Omental fat pad (tissue), 4 donors: ENCODE measurements around the gene ZNF862. TPM values are rescaled to one million over a fixed set of nuclear protein-coding genes. Genes with fewer than 3 reads are reported as not detected.

Experiments used
- ATAC-seq: fragments of 150-250 bp; one replicate; pipeline ENCODE4 v1.9.1; 2016; ENCODE audit warnings: mild to moderate bottlenecking, moderate library complexity; ENCODE audit not compliant: low FRiP score
- DNase-seq: peaks from one replicate; pipeline ENCODE4 v3.0.0-alpha.2; 2019; ENCODE audit warnings: low spot score
- total RNA-seq, 4 donors: library from RNA; depleted of rRNA; stranded (reverse); fragments of >200 nt; gene quantifications; one replicate each; pipeline ENCODE4 v1.1.0, GENCODE V29; 2016
- TF ChIP-seq, protein P1 (sequence below), 3 donors: fragments of 450-650 bp; IDR thresholded peaks; one replicate each; pipeline ENCODE4 v1.5.1; 2016 to 2017; ENCODE audit warnings: antibody characterized with exemption in 3 of 3, mild to moderate bottlenecking in 3 of 3, moderate library complexity in 2 of 3

The ZNF862 gene
- total RNA-seq, 4 donors from 2014 or later = 4.4 to 20.6 (median 10.4) TPM

DNA sequence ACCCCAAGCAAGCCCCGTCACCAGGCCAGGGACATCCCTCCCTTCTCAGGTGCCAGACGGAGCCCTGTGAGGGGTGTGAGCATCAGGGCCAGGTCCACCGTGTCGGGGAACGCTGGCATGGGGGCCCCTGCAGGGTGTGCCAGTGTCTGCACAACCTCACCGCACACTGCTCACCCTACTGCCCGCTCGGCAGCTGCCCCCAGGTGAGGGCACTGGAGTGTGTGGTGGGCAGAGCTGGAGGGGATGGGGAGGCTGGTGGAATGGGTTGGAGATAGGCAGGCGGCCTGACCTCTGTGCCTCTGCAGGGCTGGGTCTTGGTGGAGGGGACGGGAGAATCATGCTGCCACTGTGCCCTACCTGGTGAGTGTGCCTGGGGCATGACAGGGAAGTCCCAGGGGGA is 44.9 kb upstream of the ZNF862 start:
- TF ChIP-seq, protein P1, sequence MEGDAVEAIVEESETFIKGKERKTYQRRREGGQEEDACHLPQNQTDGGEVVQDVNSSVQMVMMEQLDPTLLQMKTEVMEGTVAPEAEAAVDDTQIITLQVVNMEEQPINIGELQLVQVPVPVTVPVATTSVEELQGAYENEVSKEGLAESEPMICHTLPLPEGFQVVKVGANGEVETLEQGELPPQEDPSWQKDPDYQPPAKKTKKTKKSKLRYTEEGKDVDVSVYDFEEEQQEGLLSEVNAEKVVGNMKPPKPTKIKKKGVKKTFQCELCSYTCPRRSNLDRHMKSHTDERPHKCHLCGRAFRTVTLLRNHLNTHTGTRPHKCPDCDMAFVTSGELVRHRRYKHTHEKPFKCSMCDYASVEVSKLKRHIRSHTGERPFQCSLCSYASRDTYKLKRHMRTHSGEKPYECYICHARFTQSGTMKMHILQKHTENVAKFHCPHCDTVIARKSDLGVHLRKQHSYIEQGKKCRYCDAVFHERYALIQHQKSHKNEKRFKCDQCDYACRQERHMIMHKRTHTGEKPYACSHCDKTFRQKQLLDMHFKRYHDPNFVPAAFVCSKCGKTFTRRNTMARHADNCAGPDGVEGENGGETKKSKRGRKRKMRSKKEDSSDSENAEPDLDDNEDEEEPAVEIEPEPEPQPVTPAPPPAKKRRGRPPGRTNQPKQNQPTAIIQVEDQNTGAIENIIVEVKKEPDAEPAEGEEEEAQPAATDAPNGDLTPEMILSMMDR (IDR thresholded peaks at IDR 0.05) = no peak
- DNase-seq = no peak
- ATAC-seq = no peak

DNA sequence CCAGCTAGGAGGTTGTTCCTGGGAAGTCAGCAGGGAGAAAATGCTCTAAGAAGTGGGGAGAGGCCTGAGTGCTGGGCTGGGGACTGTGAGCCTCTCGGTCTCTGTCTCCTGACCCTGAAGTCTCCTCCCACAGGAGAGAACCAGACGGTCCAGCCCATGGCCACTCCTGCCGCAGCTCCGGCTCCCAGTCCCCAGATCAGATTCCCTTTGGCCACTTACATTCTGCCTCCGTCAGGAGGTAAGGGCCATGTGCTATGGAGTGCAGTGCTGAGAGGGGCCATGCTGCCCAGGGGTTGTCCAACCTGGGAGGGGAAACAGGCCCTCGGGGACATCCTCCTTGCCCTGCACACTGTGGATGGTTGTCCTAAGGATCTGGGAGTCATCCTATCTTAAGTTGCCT is 43.5 kb upstream of the ZNF862 start:
- TF ChIP-seq, protein P1 (IDR thresholded peaks at IDR 0.05) = no peak
- ATAC-seq (no peak), DNase-seq (no peak)

DNA sequence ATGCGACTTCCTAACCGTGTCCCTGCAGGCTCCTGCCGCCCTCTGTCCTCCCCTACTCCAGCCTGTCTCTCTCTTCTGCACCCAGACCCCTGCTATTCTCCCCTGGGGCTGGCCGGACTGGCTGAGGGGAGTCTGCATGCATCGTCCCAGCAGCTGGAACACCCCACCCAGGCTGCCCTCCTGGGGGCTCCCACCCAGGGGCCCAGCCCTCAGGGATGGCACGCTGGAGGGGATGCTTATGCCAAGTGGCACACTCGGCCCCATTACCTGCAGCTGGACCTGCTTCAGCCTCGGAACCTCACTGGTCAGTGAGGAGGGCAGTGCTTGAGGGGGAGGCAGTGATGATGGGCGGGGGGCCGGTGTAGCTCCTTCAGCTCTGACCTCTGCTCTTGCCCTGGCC is 43.0 kb upstream of the ZNF862 start:
- DNase-seq (no peak), ATAC-seq (no peak)
- TF ChIP-seq, protein P1 (IDR thresholded peaks at IDR 0.05) = no peak

DNA sequence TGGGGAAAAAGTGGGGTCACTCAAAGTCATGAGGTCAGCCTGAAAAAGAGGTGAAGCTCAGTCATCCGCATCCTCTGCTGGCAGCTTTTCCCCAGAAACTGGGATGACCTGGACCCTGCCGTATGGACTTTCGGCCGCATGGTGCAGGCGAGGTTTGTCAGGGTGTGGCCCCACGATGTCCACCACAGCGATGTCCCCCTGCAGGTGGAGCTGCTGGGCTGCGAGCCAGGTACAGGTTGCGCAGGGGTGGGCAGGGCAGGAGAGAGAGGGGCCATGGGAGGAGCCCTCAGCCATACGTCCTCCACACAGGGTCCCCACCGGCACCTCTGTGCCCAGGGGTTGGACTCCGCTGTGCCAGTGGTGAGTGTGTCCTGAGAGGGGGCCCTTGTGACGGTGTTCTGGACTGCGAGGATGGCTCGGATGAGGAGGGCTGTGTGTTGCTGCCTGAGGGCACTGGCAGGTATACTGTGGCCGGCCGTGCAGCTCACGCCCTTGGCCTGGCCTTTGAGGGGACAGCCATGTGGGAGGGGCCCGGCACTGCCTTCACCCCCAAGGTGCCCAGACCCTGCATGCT is 41.8 kb upstream of the ZNF862 start:
- DNase-seq (no peak), ATAC-seq (no peak)
- TF ChIP-seq, protein P1 (IDR thresholded peaks at IDR 0.05) = no peak

DNA sequence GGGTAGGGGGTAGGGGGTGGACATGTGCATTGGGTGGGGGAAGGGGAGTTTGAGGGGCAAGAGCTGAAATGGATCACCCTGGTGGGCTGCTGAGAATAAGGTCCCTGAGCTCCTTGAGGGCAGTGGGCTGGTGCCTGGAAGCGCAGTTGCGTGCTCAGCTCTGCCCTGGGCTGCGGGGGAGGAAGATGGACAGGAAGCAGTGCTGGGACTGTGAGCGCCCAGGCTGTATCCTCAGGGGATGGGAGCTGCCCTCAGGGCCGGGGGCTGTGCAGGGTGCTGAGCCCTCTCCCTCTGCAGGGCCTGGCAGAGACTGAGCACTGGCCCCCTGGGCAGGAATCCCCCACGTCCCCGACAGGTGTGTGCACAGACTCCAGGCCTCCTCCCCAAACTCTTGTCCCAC is 40.4 kb upstream of the ZNF862 start:
- no peak for ATAC-seq
- no peak for DNase-seq
- TF ChIP-seq, protein P1 (IDR thresholded peaks at IDR 0.05) = no peak

DNA sequence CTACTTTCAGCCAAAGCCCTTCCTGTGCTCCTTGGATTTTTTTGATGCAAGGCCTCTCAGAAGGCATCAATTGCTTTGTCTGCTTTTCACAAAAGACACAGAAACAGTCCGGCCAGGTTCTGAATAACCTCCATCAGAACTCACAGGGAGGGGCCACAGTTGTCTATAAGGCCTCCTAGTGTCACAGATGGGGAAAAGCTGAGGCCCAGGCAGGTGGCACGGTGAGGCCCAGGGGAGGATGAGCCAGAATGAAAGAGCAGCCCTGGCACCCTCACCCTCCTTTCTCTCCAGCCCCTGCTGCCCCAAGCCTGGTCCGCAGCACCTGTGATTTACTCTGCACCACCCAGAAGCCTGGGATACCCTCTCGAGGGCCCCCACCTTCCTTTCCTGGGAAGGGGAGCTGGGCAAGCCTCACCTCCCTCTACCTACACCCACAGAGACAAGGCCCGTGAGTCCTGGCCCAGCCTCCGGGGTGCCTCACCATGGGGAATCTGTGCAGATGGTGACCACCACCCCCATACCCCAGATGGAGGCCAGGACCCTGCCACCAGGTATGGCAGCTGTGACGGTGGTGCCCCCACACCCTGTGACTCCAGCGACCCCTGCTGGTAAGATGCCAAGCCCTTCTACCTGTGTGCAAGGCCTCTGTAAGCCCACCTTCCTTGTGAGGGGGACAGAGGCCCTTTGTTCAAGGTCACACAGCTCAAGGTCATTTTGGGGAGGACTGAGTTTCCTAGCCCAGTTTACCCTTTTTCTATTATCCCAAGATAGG is 38.6 kb upstream of the ZNF862 start:
- ATAC-seq = no peak
- DNase-seq = no peak

More for the DNA sequence above, 38.6 kb upstream of the ZNF862 start:
- TF ChIP-seq, protein P1 (IDR thresholded peaks at IDR 0.05) = no peak
